Measurements from ENCODE around the gene DDX10.

The DDX10 gene

DNA sequence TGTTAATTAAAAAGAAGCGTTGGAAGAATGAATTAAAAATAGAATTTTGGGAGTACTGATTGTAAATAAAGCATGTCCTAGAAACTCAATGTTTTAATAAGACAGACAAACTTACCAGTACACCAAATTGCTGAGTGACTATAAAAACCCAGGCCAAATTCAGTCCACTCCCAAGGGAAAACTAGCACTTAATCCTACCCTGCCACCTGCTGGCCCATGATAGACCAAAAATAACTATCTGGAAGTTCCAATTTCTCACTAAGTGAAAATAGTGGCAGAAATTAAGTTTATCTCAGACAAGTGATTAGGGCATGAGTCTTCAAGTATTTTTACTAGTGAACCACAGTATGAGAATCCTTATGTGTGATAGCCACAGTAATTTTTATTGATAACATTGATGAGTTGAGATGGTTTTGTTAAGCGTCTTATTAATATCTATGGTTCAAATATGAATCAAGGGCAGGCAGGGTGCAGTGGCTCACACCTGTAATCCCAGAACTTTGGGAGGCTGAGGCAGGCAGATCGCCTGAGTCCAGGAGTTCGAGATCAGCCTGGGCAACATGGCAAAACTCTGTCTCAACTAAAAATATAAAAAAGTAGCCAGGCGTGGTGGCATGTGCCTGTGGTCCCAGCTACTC is 9.8 kb upstream of the DDX10 start:
- DNase-seq (ENCODE audit: low read depth in 2 of 2) = no peak

DNA sequence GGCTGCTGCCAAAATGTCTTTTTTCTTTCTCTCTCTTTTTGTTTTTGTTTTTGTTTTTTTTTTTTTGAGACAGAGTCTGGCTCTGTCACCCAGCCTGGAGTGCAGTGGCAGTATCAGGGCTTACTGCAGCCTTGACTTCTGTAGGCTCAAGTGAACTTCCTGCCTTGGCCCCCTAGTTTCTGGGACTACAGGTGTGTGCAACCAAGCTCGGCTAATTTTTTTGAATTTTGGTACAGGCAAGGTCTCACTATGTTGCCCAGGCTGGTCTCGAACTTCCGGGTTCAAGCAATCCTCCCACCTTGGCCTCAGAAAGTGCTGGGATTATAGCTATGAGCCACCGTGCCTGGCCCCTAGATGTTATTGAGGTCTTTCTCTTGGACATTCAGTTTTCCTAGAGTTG is 2.2 kb upstream of the DDX10 start:
- DNase-seq (ENCODE audit: low read depth in 2 of 2) = no peak

DNA sequence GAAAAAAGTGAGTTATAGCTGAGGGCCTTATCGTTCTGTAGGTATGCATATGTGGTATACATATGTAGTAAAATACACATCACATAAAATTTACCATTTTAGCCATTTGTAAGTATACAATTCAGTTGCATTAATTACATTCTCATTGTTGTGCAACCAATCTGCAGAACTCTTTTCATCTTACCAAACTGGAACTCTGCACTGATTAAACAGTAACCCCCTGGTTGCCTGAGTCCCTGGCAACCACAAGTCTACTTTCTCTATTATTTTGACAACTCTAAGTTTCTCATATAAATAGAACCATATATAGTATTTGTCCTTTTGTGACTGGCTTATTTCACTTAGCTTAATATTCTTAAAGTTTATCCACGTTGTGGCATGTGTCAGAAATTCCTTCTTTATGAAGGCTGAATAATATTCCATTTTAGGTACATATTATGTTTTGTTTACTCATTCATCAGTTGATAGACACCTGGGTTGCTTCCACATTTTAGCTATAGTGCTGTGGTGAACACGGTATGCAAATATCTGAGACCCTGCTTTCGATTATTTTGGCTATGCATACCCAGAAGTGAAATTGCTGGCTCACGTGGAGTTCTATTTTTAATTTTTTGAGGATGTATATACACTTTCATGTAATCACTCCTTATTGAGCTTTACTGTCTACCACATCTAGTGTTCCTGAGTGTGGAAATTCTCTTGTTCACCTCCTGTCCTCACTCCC is 1.6 kb upstream of the DDX10 start:
- no peak for DNase-seq (ENCODE audit: low read depth in 2 of 2)

DNA sequence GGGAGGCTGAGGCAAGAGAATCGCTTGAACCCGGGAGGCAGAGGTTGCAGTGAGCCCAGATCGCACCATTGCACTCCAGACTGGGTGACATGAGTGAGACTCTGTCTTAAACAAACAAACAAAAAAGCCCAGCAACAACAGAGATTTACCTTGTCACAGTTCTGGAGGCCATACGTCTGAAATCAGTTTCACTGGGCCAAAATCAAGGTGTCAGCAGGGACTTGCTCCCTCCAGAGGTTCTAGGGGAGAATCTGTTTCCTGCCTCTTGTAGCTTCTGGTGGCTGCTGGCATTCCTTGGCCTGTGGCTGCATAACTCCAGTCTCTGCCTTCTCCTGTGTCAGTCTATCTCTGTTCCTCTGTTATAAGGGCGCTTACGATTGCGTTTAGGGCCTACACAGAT is 1.5 kb downstream of the DDX10 start:
- DNase-seq (ENCODE audit: low read depth in 2 of 2) = no peak

DNA sequence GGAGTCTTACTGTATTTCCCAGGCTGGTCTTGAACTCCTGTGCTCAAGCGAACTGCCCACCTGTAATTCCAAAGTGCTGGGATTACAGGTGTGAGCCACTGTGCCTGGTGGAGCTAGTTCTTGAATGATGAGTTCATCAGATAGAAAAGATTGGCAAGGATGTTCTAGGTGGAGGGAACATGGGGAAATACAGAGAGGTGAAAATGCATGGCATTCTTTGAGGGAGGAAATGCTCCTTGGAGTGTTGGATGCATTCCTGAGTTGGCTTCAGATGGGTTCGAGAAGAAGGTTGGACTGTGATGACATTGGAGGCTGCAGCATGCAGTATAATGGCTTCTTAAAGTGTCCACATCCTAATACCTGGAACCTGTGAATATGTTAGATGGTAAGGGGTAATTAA is 4.4 kb downstream of the DDX10 start:
- no peak for DNase-seq (ENCODE audit: low read depth in 2 of 2)

DNA sequence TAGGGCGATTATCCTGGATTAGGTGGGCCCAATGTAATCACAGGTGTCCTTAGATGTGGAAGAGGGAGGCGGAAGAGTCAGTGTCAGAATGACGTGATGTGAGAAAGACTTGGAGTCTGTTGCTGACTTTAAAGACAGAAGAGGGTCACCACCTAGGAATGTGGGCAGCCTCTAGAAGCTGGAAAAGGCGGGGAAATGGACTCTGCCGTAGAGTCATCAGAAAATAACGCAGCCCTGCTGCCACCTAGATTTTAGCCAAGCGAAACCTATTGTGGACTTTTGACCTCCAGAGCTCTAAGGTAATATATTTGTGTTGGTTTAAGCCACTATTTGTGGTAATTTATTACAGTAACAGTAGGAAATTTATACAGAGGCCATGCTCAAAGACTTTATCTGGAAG is 4.8 kb downstream of the DDX10 start:
- DNase-seq (ENCODE audit: low read depth in 2 of 2) = no peak

DNA sequence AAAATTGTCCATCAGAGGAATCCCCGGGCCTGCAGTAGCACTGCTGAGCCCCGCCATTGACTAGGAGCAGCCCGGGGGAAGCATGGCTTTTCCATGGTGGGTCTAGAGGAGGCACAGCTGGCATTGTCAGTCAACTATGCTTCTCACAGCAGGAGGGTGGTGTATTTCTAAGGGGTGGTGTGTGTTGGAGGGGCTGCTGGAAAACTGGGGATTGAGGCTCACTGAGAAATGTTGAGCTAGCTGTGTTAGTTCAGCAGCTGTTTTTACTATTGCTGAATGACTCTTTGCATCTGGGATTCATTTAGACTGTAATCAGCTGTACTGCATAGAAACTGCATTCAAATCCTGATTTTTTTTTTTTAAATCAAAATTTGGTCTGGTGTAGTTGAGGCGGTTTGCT is 5.6 kb downstream of the DDX10 start:
- no peak for DNase-seq (ENCODE audit: low read depth in 2 of 2)

DNA sequence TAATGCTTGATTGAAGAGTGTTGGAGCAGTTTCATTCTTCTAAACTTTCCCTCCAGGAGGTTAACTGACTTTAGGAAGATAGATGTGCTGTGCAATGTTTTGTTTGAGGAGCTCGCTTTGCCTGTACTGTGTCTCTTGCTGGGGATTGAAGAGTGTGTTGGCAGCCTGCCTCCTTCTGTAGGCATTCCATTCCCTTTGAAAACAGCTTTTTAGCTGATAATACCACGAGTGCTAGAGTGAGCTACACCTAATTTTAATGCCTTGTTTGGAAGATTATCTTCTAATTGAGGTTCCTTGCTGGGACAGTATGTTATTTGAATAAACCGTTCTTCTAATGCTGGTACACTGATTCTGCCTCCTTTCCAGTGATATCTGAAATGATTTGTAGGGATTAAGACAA is 7.2 kb downstream of the DDX10 start:
- DNase-seq (ENCODE audit: low read depth in 2 of 2) = no peak

DNA sequence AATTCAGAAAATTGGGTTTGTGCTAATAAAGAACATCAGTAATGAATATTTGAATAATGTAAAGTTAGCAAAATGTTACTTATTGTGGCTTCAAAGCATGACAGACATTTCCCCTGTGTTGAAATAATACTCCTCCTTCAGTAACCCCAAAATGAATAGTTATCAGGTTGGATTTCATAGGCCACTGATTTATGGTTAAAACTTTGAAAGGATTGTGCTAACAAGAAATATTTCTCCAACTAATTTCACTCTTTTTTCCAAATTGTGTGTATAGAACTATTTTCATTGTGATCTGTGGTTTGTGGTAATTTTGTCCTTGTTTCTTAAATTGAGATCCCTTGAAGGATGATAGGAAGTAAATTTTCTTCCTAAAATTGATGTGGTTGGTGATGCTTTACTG is 7.9 kb downstream of the DDX10 start:
- DNase-seq (ENCODE audit: low read depth in 2 of 2) = no peak

DNA sequence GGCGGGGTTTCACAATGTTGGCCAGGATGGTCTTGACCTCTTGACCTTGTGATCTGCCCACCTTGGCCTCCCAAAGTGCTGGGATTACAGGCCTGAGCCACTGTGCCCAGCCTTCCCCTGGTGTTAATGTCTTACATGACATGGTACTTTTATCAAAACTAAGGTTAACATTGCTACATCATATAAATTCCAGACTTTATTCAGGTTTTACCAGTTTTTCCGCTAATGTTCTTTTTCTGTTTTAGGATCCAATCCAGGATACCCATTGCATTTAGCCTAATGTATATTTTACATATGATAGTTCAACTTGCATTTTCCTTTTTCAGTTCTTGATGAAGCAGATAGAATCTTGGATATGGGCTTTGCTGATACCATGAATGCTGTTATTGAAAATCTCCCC is 14.2 kb downstream of the DDX10 start:
- no peak for DNase-seq (ENCODE audit: low read depth in 2 of 2)

DNA sequence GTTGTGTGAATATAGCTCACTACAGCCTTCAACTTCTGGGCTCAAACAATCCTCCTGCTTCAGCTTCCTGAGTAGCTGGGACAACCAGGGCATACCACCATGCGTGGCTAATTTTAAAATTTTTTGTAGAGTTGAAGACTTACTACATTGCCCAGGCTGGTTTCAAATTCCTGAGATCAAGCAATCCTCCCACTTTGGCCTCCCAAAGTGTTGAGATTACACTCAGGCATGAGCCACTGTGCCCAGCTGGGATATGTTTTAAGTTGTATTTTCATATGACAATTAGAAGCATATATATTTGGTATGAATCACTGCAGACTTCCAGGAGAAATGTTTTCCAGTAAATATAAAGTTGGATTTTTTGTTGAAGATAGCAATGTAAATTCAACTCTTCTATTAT is 15.4 kb downstream of the DDX10 start:
- no peak for DNase-seq (ENCODE audit: low read depth in 2 of 2)

DNA sequence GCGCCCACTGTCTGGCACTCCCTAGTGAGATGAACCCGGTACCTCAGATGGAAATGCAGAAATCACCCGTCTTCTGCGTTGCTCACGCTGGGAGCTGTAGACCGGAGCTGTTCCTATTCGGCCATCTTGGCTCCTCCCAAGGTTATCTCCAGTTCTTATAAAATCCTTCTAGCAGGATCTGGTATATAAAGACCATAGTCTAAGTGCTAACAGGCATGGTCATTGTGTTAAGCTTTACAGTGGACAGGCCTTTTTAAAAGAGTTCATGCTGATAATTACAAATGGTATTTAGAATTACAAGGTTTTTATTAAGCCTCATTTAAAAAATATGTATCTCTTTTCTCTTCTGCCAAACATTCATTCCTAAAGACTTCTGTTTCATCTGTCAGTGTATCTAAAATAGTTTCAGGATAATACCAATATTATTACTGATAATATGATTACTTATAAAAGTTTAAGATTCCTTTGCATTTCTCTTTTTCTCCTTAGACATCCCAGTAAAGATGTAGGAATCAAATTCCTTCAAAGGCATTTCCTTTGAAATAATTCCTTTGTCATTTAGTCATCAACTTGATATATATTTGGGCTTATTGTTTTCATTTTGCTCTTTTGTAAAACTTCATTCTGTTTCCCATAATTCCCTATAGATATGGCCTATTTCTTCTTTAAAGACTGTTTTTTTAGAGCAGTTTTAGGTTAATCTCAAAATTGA is 20.7 kb downstream of the DDX10 start:
- no peak for DNase-seq (ENCODE audit: low read depth in 2 of 2)

DNA sequence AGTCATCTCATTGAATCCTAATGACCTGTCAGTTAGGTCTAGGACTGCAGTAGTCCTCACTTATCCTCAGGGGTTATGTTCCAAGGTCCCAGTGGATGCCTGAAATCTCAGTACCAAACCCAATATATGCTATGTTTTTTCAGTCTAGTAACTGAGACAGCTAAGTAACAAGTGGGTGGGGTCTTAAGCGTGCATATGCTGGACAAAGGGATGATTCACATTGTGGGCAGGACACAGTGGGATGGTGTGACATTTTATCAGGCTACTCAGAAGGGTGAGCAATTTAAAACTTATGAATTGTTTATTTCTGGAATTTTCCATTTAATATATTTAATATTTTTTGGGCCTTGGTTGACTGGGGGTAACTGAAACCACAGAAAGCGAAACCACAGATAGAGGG is 29.0 kb downstream of the DDX10 start:
- DNase-seq (ENCODE audit: low read depth in 2 of 2) = no peak

DNA sequence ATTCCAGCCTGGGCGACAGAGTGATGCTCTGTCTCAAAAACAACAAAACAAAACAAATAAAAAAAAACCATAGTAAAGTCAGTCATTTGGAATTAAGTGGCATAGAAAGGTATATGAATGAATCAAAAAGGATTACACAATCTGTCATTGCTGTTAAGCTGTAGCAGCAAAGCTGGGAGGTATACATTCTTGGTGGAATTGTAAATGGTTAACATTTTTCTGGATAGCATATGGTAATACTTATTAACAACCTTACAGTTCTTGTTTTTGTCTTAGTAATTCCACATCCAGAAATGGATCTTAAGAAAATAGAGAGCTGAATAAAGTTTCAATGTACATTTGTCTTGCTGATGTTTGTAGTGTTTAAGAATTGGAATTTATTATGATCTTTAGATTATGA is 30.0 kb downstream of the DDX10 start:
- DNase-seq (ENCODE audit: low read depth in 2 of 2) = no peak

DNA sequence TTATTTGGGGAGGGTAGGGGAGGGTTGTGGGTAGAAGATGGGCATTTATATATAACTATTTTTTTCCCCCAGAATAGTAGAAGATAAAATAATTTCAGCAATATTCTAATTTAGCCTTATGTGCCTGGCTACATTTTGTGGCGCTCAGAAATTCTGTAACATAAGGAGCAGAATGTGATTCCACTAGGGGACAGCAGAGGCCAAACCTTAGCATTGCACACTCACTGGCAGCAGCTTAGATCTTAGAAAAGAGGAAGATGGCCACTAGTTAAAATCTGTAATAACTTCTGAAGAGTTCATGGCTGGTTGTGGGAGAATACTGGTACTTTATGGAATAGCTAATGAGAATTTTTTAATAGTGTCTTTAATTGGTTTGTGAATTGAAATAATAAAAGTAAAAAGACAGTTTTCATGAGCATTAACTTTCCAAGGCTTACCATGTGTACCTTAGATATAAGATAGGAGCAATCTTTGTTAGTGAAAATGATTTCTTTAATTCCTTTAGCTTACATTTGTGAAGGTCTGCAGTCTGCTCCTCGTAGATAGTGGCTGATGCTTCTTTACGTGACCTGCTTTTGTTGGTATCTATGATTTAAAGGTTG is 33.1 kb downstream of the DDX10 start:
- peak in 1 of 2 donors; percentile 5 for DNase-seq (ENCODE audit: low read depth in 2 of 2)

DNA sequence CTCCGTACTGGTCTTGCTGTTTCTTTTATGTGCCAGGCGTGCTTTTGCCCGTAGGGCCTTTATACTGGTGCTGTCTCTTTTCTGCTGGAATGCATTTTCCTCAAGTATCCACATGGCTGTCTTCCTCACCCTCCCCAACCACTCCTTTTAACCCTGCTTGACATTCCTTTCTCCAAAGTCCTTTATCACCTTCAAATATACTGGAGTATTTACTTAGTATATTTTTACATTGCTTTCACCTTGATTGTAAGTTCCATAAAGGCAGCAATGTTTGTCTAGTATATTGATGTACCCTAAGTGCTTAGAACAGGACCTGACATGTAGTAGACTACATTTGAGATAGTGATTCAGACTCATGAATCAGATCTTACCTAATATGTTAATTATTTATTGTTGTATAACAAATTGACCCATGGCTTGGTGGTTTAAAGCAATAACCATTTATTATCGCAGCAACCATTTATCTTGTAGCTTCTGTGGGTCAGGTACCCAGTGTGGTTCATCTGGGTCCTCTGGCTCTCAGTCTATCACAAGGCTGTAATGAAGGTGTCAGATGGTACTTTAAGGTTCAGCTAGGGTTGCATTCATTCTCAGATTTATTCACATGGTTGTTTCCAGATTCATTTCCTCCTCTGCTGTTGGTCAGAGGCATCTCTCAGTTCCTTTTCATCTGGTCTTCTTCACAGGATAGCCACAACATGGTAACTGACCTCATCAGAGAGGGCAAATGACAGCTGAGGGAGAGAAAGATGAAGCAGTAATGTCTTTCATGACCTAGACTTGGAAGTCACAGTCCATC is 34.2 kb downstream of the DDX10 start:
- no peak for DNase-seq (ENCODE audit: low read depth in 2 of 2)

DNA sequence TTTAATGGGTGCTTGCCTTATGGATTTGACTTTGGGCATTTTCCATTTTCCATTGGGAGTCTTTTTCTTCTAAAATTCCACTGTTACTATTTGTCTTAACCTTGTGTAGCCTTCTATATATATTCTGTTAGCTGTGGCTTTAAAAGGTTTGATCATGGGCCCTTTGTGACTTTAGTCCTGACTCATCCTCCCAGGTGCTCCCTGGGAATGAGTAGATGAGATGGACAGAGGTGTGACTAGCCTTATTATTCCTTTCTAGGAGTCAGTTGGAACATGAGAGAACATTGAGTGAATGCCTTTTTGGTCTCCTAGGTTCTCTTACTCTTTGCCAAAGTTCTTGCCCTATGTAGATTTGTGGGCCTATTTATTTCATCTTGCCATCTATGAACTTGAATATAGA is 39.0 kb downstream of the DDX10 start:
- DNase-seq (ENCODE audit: low read depth in 2 of 2) = no peak

DNA sequence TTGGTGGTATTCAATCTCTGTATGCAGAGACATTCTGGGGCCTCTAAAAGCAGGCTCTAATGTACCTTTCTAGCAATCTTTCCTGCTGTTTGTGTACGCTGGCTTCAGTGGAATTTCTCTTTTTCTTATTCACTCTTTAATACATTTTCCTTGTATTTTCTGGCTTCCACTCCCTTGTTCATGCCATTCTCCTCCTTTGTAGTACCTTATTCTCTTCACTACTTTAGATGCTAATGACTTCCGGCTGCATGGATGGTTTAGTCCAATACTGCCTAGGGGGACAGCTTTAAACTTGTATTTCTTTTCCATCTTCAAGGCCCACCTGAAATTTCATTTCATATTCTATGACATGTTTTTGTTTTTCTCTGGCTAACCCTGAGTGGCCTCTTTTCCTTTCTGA is 40.2 kb downstream of the DDX10 start:
- DNase-seq (ENCODE audit: low read depth in 2 of 2) = no peak

DNA sequence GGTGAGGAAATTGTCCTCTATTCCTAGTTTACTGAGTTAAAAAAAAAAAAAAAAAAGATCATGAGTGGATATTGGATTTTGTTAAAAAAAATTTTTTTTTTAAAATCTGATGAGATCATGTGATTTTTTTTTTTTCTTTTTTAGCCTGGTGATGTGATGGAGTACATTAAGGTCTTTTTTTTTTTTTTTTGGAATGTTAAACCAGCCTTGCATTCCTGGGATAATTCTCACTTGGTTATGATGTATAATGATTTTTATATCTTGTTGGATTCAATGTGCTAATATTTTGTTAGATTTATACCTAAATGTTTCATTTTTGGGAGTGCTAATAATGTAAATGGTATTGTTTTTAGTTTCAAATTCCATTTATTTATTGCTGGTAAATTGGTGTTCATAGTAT is 43.3 kb downstream of the DDX10 start:
- DNase-seq (ENCODE audit: low read depth in 2 of 2) = no peak

DNA sequence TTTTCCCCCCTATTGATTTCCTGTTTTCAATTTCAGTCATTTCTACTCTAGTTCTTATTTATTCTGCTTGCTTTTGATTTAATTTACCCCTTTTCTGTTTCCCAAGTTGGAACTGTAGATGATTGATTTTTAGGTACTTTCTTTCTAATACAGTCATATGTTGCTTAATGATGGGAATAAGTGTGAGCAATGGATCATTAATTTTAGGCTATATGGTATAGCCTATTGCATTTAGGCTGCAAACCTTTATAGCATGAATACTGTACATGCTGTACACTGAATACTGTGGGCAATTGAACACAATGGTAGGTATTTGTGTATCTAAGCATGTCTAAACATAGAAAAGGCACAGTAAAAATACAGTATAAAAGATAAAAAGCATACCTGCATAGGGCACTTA is 44.9 kb downstream of the DDX10 start:
- DNase-seq (ENCODE audit: low read depth in 2 of 2) = no peak

DNA sequence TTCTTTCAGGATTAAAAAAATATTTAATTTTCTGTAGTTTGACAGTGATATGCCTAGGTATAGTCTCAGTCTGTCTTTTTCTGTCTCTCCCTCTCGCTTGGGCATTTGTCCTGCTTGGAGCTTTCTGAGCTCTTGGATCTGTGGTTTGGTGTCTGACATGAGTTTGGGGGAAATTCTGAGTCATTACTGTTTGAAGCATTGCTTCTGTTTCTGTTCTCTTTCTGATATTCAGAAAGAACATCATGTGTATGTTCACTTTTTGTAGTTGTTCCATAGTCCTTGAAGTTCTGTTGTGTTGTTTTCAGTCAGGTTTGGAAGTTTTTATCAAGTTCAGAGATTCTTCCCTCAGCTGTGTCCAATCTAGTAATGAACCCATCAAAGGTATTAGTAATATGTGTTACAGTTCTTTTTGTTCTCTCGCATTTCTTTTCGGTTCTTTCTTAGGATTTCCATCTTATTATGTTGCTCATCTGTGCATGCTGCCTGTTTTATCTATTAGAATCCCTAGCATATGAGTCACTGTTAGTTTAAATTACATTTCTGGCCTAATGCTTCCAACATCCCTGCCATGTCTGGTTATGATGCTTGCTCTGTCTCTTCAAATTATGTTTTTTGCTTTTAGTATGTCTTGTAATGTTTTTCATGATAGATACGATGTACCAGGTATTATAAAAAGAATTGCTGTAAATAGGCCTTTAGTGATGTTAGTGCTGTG is 48.4 kb downstream of the DDX10 start:
- DNase-seq (ENCODE audit: low read depth in 2 of 2) = no peak

All from stimulated activated CD4-positive, alpha-beta T cell treated with anti-CD3 and anti-CD28 coated beads, Interleukin-15, amount 100 ng/mL, for 48 hours (primary cell).